GM23338 (cell line): ENCODE measurements around the gene NTNG2. TPM values are rescaled to one million over a fixed set of nuclear protein-coding genes. Genes with fewer than 3 reads are reported as not detected.

Experiments
- ATAC-seq: fragments of 200-7000 bp; cut with Tn5 transposase; 3 replicates; pipeline ENCODE4 v1.9.1; 2020
- DNase-seq: peaks from one replicate; pipeline ENCODE4 v3.0.0-alpha.2; 2015; ENCODE audit warnings: low spot score
- H2AFZ ChIP-seq: fragments of 200-600 bp; sonication (generic); 2 replicates; pipeline ENCODE4 v1.8.0; 2016; ENCODE audit warnings: antibody characterized with exemption, mild to moderate bottlenecking, moderate library complexity
- H3F3A ChIP-seq: fragments of 200-600 bp; sonication (generic); replicated peaks from 2 replicates; pipeline ENCODE4 v1.8.0; 2017; ENCODE audit warnings: antibody characterized with exemption, mixed run types, low read depth
- H3K27ac ChIP-seq: fragments of 200-600 bp; sonication (generic); 2 replicates; pipeline ENCODE4 v1.6.1; 2016; ENCODE audit warnings: low read depth
- H3K27me3 ChIP-seq: fragments of 200-600 bp; sonication (generic); 2 replicates; pipeline ENCODE4 v1.8.0; 2016; ENCODE audit warnings: mild to moderate bottlenecking, mixed run types, moderate library complexity; ENCODE audit not compliant: insufficient read depth
- H3K36me3 ChIP-seq: fragments of 200-600 bp; sonication (generic); 2 replicates; pipeline ENCODE4 v1.8.0; 2016; ENCODE audit warnings: mild to moderate bottlenecking; ENCODE audit not compliant: insufficient read depth
- H3K4me1 ChIP-seq: fragments of 200-600 bp; sonication (generic); 2 replicates; pipeline ENCODE4 v1.8.0; 2016; ENCODE audit warnings: mild to moderate bottlenecking, moderate library complexity; ENCODE audit not compliant: insufficient read depth
- H3K4me2 ChIP-seq: fragments of 200-600 bp; sonication (generic); 2 replicates; pipeline ENCODE4 v1.7.1; 2017; ENCODE audit warnings: mixed run types
- H3K4me3 ChIP-seq: fragments of 200-600 bp; sonication (generic); 2 replicates; pipeline ENCODE4 v1.6.1; 2016; ENCODE audit warnings: mixed run types
- H3K79me2 ChIP-seq: fragments of 200-600 bp; sonication (generic); replicated peaks from 2 replicates; pipeline ENCODE4 v1.8.0; 2017; ENCODE audit warnings: mild to moderate bottlenecking; ENCODE audit not compliant: insufficient read depth
- H3K9me2 ChIP-seq: fragments of 200-600 bp; sonication (generic); 2 replicates; pipeline ENCODE4 v1.8.0; 2017; ENCODE audit not compliant: insufficient read depth
- H4K20me1 ChIP-seq: fragments of 200-600 bp; sonication (generic); replicated peaks from 2 replicates; pipeline ENCODE4 v1.8.0; 2017; ENCODE audit warnings: mild to moderate bottlenecking; ENCODE audit not compliant: insufficient read depth
- H3K27ac Mint-ChIP-seq: 2 replicates; pipeline ENCODE4 v1.8.0; 2020; ENCODE audit warnings: inconsistent platforms, mild to moderate bottlenecking, moderate library complexity, mixed read lengths
- H3K27me3 Mint-ChIP-seq: 3 replicates; pipeline ENCODE4 v1.8.0; 2022; ENCODE audit warnings: low read depth, mild to moderate bottlenecking, moderate library complexity, mixed read lengths, inconsistent platforms; ENCODE audit not compliant: insufficient read depth, poor library complexity
- H3K36me3 Mint-ChIP-seq: 3 replicates; pipeline ENCODE4 v1.8.0; 2021; ENCODE audit warnings: low read depth, mild to moderate bottlenecking, inconsistent platforms, moderate library complexity, mixed read lengths
- H3K4me1 Mint-ChIP-seq: 3 replicates; pipeline ENCODE4 v1.8.0; 2020; ENCODE audit warnings: mild to moderate bottlenecking, inconsistent platforms, mixed read lengths
- H3K4me3 Mint-ChIP-seq: 3 replicates; pipeline ENCODE4 v1.8.0; 2021; ENCODE audit warnings: moderate library complexity, mild to moderate bottlenecking, inconsistent platforms, mixed read lengths
- H3K9me3 Mint-ChIP-seq: 3 replicates; pipeline ENCODE4 v1.8.0; 2020; ENCODE audit warnings: moderate library complexity, mild to moderate bottlenecking, inconsistent platforms, mixed read lengths
- CREB1 ChIP-seq: fragments of 250-450 bp; sonication (Bioruptor Pico); IDR thresholded peaks from 2 replicates; pipeline ENCODE4 v1.5.0; 2020; ENCODE audit warnings: low read depth, mild to moderate bottlenecking, moderate library complexity
- CTCF ChIP-seq, 2 experiments: fragments of 200-600 bp in 1 of 2; sonication (generic) in 1 of 2; conservative IDR thresholded peaks; 2 replicates each; pipeline versions ENCODE4 v1.5.1 to v1.6.1; 2016 to 2017; ENCODE audit warnings: antibody characterized with exemption in 2 of 2, low read depth in 2 of 2, mild to moderate bottlenecking in 2 of 2, moderate library complexity in 1 of 2
- ETS1 ChIP-seq: IDR thresholded peaks from 2 replicates; pipeline ENCODE4 v1.6.1; 2016; ENCODE audit warnings: antibody characterized with exemption
- EZH2 ChIP-seq: fragments of 200-600 bp; sonication (generic); IDR thresholded peaks from one replicate; pipeline ENCODE4 v1.8.0; 2017; ENCODE audit warnings: antibody characterized with exemption, mild to moderate bottlenecking, low read depth; ENCODE audit not compliant: unreplicated experiment
- EZH2phosphoT487 ChIP-seq: fragments of 200-600 bp; sonication (generic); IDR thresholded peaks from one replicate; pipeline ENCODE4 v1.8.1; 2018; ENCODE audit warnings: antibody characterized with exemption; ENCODE audit not compliant: unreplicated experiment
- JUNB ChIP-seq: IDR thresholded peaks from one replicate; pipeline ENCODE4 v1.6.1; 2016; ENCODE audit warnings: antibody characterized with exemption; ENCODE audit not compliant: unreplicated experiment
- NANOG ChIP-seq: IDR thresholded peaks from 2 replicates; pipeline ENCODE4 v1.6.1; 2016; ENCODE audit warnings: antibody characterized with exemption, borderline replicate concordance
- POLR2AphosphoS5 ChIP-seq: IDR thresholded peaks from 2 replicates; pipeline ENCODE4 v1.6.1; 2016; ENCODE audit warnings: antibody characterized with exemption, low read depth
- REST ChIP-seq: IDR thresholded peaks from one replicate; pipeline ENCODE4 v1.6.1; 2018; ENCODE audit warnings: antibody characterized with exemption; ENCODE audit not compliant: unreplicated experiment
- STAT1 ChIP-seq: IDR thresholded peaks from one replicate; pipeline ENCODE4 v1.6.1; 2016; ENCODE audit warnings: antibody characterized with exemption; ENCODE audit not compliant: unreplicated experiment
- ZNF114 ChIP-seq: fragments of 250-450 bp; sonication (Bioruptor Pico); IDR thresholded peaks from 2 replicates; pipeline ENCODE4 v1.5.0; 2020; ENCODE audit warnings: mild to moderate bottlenecking, moderate library complexity
- ZNF462 ChIP-seq: fragments of 250-450 bp; sonication (Bioruptor Pico); IDR thresholded peaks from 2 replicates; pipeline ENCODE4 v1.5.0; 2020; ENCODE audit warnings: mild to moderate bottlenecking, moderate library complexity
- polyA plus RNA-seq: library from polyadenylated mRNA; unstranded; fragments of >200 nt; fragmentation: Nextera tagmentation; extraction: Ambion mirVana; gene quantifications from 2 replicates; pipeline ENCODE4 v1.2.1, GENCODE V29; 2016
- total RNA-seq: library from RNA; depleted of rRNA; stranded (reverse); fragments of >200 nt; shearing (Covaris generic); gene quantifications from 2 replicates; pipeline ENCODE4 v1.2.3, GENCODE V29; 2014

NTNG2 gene
- total and polyA plus RNA-seq, 2 experiments from 2014 or later, result 0.99 to 1.7 TPM

GRCh38 chr9:132283165-132283564, 121.3 kb downstream of the NTNG2 start:
- H3K27me3 Mint-ChIP-seq, result peaks cover 2% of the 10 kb centered on the region
- H3K79me2 ChIP-seq, result no peaks in the 10 kb centered on the region
- ATAC-seq (no peak), DNase-seq (no peak)
- no peak for TF ChIP-seq ZNF114 (CRISPR knock-in tag)
- no peak for TF ChIP-seq EZH2phosphoT487
- TF ChIP-seq JUNB, result no peak
- no peak for TF ChIP-seq ZNF462
- TF ChIP-seq EZH2, result no peak
- no peak for TF ChIP-seq STAT1
- no peak for TF ChIP-seq ETS1
- no peak for TF ChIP-seq CTCF (conservative IDR thresholded peaks at IDR 0.05; ENCODE audit: low read depth in 2 of 2)
- TF ChIP-seq CREB1, result no peak
- no peak for TF ChIP-seq REST
- no peak for TF ChIP-seq NANOG
- no peak for TF ChIP-seq POLR2AphosphoS5
- no peak overlapping the region for H3K27ac Mint-ChIP-seq
- no peak overlapping the region for H3K27ac ChIP-seq
- H3K27me3 ChIP-seq, result no peaks in the 10 kb centered on the region
- H3F3A ChIP-seq, result 0 out of 2 replicates have a peak, but pooled peaks cover 2% of the 10 kb centered on the region
- H3K4me1 ChIP-seq, result no peaks in the 10 kb centered on the region
- peaks cover 7% of the 10 kb centered on the region; the same call in 1 of the 2 replicates for H4K20me1 ChIP-seq
- H3K4me3 ChIP-seq, result no peak overlapping the region
- H3K9me3 Mint-ChIP-seq, result no peaks in the 10 kb centered on the region
- no peaks in the 10 kb centered on the region for H3K4me1 Mint-ChIP-seq
- H2AFZ ChIP-seq, result no peak overlapping the region
- no peak overlapping the region for H3K4me2 ChIP-seq
- peaks cover 73% of the 10 kb centered on the region for H3K36me3 ChIP-seq
- no peak overlapping the region for H3K4me3 Mint-ChIP-seq
- peaks cover 74% of the 10 kb centered on the region for H3K36me3 Mint-ChIP-seq
- no peaks in the 10 kb centered on the region for H3K9me2 ChIP-seq
